Activated T-cell treated with anti-CD3 and anti-CD28 coated beads, Interleukin-2, amount 50 U/mL, for 24 hours (primary cell): ENCODE measurements around the gene ST6GALNAC4.

Experiments
- DNase-seq: peaks from one replicate; pipeline ENCODE4 v3.0.0-alpha.2; 2020
- H3K27ac Mint-ChIP-seq: 2 replicates; pipeline ENCODE4 v1.8.0; 2020; ENCODE audit warnings: mild to moderate bottlenecking, mixed read lengths
- H3K27me3 Mint-ChIP-seq: 2 replicates; pipeline ENCODE4 v1.8.0; 2020; ENCODE audit warnings: mixed read lengths
- H3K36me3 Mint-ChIP-seq: 2 replicates; pipeline ENCODE4 v1.8.0; 2020; ENCODE audit warnings: low read depth, mixed read lengths
- H3K4me1 Mint-ChIP-seq: 2 replicates; pipeline ENCODE4 v1.8.0; 2020; ENCODE audit warnings: low read depth, mixed read lengths
- H3K4me3 Mint-ChIP-seq: 2 replicates; pipeline ENCODE4 v1.8.0; 2020; ENCODE audit warnings: mild to moderate bottlenecking, moderate library complexity, mixed read lengths
- H3K9me3 Mint-ChIP-seq: 2 replicates; pipeline ENCODE4 v1.8.0; 2020; ENCODE audit warnings: mixed read lengths

ST6GALNAC4 gene

GRCh38 chr9:127917603-127918002 lies 762 bp upstream of the ST6GALNAC4 start:
- no peak for DNase-seq
- H3K27me3 Mint-ChIP-seq = peaks cover 4% of the 10 kb centered on the region
- peaks cover 64% of the 10 kb centered on the region for H3K4me1 Mint-ChIP-seq
- no peaks in the 10 kb centered on the region for H3K9me3 Mint-ChIP-seq
- peak overlapping the region; percentile 79 for H3K4me3 Mint-ChIP-seq
- peaks cover 26% of the 10 kb centered on the region for H3K36me3 Mint-ChIP-seq
- H3K27ac Mint-ChIP-seq = no peak overlapping the region

DNA sequence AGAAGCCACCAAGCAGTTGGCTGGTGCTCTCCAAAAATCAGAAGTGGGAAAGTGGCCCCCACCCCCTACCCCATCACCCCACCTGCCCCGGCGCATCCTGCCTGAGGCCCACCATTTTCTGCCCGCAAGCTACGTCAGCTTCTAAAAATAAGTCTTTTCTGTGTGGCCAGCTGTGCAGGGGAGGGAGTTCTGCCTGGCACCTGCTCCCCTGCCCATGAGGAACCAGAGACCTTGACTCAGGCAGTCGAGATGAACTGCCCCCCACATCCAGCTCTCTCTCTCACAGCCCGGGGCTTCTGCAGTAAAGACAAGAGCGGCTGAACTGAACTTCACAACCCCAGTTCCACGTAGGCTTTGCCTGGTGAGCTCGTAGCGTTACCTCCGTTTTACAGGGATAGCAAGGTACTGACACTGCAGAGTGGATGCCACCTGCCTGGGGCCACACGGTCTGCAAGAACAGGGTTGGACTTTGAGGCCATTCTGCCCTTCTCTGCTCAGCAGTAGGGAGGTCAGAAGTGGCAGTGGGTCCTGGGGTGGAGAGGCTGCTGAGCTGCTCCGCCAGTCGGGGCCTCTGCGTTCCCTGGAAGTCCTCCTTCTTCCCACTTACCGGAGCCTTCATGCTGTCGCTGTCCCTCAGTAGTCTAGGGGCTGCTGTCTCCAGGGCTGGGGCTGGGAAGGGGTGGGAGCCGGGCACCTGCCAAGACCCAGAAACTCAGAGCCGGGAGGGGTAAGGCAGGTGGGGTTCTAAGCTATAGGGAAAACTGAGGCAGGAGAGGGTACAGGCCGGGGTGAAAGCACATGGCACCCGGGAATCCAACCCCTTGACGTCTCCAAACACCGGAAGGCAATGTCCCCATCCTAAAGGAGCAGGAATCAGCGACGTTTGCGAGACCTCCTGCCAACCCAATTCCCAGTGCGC lies 781 bp downstream of the ST6GALNAC4 start:
- Mint-ChIP-seq H3K4me3 (peak overlapping the region; percentile 85), H3K27me3 (no peaks in the 10 kb centered on the region), H3K27ac (peak overlapping the region; percentile 91), H3K4me1 (peaks cover 69% of the 10 kb centered on the region), H3K9me3 (no peaks in the 10 kb centered on the region), H3K36me3 (peaks cover 41% of the 10 kb centered on the region)
- DNase-seq = peak; percentile 57

GRCh38 chr9:127915325-127915752 lies 1.5 kb downstream of the ST6GALNAC4 start:
- Mint-ChIP-seq H3K4me1 (peaks cover 71% of the 10 kb centered on the region), H3K36me3 (peaks cover 48% of the 10 kb centered on the region), H3K27ac (peak overlapping the region; percentile 91), H3K9me3 (no peaks in the 10 kb centered on the region), H3K27me3 (no peaks in the 10 kb centered on the region), H3K4me3 (peak overlapping the region; percentile 85)
- DNase-seq = no peak

DNA sequence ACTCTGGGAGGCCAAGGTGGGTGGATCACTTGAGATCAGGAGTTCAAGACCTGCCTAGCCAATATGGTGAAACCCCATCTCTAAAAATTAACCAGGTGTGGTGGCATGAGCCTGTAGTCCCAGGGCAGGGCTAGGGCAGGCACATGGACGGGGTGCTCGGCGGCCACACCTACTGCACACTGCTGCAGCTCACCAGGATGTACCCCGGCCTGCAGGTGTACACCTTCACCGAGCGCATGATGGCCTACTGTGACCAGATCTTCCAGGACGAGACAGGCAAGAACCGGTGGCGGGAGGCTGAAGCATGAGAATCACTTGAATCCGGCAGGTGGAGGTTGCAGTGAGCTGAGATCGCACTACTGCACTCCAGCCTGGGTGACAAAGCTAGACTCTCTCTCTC lies 3.2 kb downstream of the ST6GALNAC4 start:
- no peak for DNase-seq
- H3K27me3 Mint-ChIP-seq = no peaks in the 10 kb centered on the region
- peak overlapping the region; percentile 50 for H3K27ac Mint-ChIP-seq
- peaks cover 61% of the 10 kb centered on the region for H3K4me1 Mint-ChIP-seq
- peaks cover 60% of the 10 kb centered on the region for H3K36me3 Mint-ChIP-seq
- no peaks in the 10 kb centered on the region for H3K9me3 Mint-ChIP-seq
- H3K4me3 Mint-ChIP-seq = no peak overlapping the region

DNA sequence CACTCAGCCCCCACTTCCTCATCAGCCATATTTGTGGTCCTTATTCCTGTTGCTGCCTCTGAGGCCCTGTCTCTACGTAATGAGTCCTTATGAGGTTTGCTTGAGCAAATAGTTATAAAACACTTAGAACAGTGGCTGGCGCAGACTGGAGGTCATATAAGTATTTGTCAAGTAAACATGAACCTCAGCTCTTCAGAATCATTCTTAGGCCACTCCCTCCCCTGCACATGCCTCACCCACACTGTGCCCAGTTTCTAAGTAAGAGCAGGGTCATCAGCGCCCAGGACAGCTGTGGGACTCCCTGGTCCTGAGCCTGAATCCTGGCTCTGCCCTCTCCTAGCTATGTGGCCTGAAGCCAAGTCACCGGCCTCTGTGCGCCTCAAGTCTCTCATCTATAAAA lies 4.0 kb downstream of the ST6GALNAC4 start:
- H3K4me3 Mint-ChIP-seq = no peak overlapping the region
- no peaks in the 10 kb centered on the region for H3K9me3 Mint-ChIP-seq

GRCh38 chr9:127912296-127912695 lies 4.5 kb downstream of the ST6GALNAC4 start:
- DNase-seq = no peak
- Mint-ChIP-seq H3K9me3 (no peaks in the 10 kb centered on the region), H3K27me3 (no peaks in the 10 kb centered on the region), H3K27ac (peak overlapping the region; percentile 89), H3K4me3 (no peak overlapping the region), H3K36me3 (peaks cover 70% of the 10 kb centered on the region), H3K4me1 (peaks cover 49% of the 10 kb centered on the region)

More for the DNA sequence above, 4.0 kb downstream of the ST6GALNAC4 start:
- Mint-ChIP-seq H3K4me1 (peaks cover 53% of the 10 kb centered on the region), H3K27me3 (no peaks in the 10 kb centered on the region), H3K27ac (peak overlapping the region; percentile 89), H3K36me3 (peaks cover 66% of the 10 kb centered on the region)
- no peak for DNase-seq

GRCh38 chr9:127910613-127911205 lies 6.1 kb downstream of the ST6GALNAC4 start:
- Mint-ChIP-seq H3K4me3 (no peak overlapping the region), H3K27me3 (no peaks in the 10 kb centered on the region), H3K4me1 (peaks cover 59% of the 10 kb centered on the region), H3K9me3 (no peaks in the 10 kb centered on the region), H3K36me3 (peaks cover 66% of the 10 kb centered on the region), H3K27ac (peak overlapping the region; percentile 89)
- DNase-seq = no peak

DNA sequence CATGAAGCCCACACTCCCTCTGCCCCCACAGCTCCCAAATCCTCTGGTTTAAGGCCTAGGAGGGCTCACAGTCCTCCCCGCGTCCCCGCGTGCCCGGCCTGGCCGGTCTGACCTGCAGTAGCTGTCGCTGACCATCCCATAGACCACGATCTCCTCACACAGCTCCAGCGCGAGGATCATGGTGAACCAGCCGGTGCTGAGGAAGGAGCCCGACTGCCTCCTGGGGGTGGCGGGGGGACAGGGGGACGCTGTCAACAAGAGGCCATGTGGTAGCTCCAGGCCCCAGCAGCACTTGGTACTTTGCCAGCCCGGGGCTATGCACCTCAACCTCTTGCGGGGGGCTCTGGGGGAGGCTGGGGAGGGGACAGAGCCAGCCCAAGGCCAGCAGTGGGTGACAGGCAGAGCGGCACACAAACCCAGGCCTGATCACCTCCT lies 7.0 kb downstream of the ST6GALNAC4 start:
- Mint-ChIP-seq H3K4me1 (peaks cover 59% of the 10 kb centered on the region), H3K27me3 (no peaks in the 10 kb centered on the region), H3K9me3 (no peaks in the 10 kb centered on the region), H3K4me3 (no peak overlapping the region), H3K36me3 (peaks cover 67% of the 10 kb centered on the region), H3K27ac (peak overlapping the region; percentile 59)
- DNase-seq = no peak

- Mint-ChIP-seq H3K36me3 (peaks cover 65% of the 10 kb centered on the region), H3K27ac (peak overlapping the region; percentile 55), H3K27me3 (no peaks in the 10 kb centered on the region), H3K9me3 (no peaks in the 10 kb centered on the region), H3K4me1 (peaks cover 66% of the 10 kb centered on the region), H3K4me3 (no peak overlapping the region)
- no peak for DNase-seq
Observed at GRCh38 chr9:127908660-127908926, 8.2 kb downstream of the ST6GALNAC4 start.

DNA sequence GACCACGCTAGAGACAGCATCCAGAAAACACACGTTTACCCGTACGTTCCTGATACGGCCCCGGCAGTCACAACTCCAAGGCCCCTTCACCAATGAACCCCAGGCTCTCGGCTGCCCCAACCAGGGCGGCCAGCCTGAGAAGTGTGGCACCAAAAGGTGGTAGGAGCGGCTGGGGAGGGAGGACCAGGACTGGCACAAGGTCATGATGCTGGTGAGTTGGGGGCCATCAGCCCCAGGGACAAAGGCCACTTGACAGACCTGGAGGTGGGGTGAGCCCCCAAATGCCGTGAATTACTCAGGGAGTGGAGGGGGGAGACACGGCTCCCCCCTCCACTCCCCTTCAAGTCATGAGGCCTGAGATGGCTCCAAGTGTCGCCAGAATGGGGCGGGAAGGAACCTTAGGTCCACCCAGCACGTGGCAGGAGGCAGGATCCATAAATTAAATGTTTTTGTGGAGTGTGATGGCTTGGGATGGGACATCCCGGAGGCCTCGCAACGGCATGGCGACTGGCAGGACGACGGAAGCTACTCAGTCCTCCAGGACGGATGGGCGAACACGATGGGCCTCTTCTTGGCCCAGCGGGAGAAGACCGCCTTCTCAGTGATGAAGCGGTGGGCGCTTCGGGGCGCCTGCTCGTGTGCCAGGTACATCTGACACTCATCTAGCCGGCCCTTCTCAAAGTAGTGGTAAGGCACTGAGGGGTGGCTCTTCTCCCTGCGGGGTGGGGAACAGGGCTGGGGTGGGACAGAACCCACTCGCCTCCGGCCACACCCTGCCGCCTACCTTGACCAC lies 8.8 kb downstream of the ST6GALNAC4 start:
- Mint-ChIP-seq H3K27ac (peak overlapping the region; percentile 99), H3K9me3 (no peaks in the 10 kb centered on the region), H3K36me3 (peaks cover 63% of the 10 kb centered on the region), H3K27me3 (no peaks in the 10 kb centered on the region), H3K4me1 (peaks cover 71% of the 10 kb centered on the region), H3K4me3 (no peak overlapping the region)
- DNase-seq = no peak

- Mint-ChIP-seq H3K4me3 (peak overlapping the region; percentile 85), H3K36me3 (peaks cover 40% of the 10 kb centered on the region), H3K4me1 (peaks cover 56% of the 10 kb centered on the region), H3K27ac (peak overlapping the region; percentile 99), H3K9me3 (no peaks in the 10 kb centered on the region), H3K27me3 (no peaks in the 10 kb centered on the region)
- peak; percentile 76 for DNase-seq
Observed at GRCh38 chr9:127905788-127906191, 11.1 kb downstream of the ST6GALNAC4 start.

- Mint-ChIP-seq H3K27ac (peak overlapping the region; percentile 99), H3K27me3 (no peaks in the 10 kb centered on the region), H3K4me1 (peaks cover 52% of the 10 kb centered on the region), H3K4me3 (peak overlapping the region; percentile 85), H3K9me3 (no peaks in the 10 kb centered on the region), H3K36me3 (peaks cover 34% of the 10 kb centered on the region)
- peak; percentile 71 for DNase-seq
Observed at GRCh38 chr9:127905004-127905728, 11.7 kb downstream of the ST6GALNAC4 start.

DNA sequence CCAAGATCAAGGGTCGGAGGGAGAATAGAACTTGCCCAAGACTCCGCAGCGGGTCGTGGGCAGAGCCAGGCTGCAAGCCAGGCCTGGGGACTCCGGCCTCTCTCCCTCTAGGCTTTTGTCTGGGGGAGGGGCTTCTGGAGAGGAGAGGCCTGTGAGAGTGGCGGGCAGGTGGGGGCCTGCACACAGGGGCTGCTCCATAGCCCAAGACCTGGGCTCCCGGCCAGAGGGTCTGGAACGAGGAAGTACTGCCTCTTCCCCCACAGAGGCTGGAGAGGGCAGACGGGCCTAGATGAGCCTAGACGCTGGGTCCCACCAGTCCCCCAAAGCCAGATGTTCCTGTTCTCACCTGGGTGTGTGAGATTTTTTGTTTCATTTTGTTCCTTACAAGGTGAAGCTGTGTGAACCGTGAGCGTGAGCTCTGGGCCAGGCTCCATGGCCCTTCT lies 12.3 kb downstream of the ST6GALNAC4 start:
- DNase-seq = no peak
- H3K9me3 Mint-ChIP-seq = no peaks in the 10 kb centered on the region
- peak overlapping the region; percentile 85 for H3K4me3 Mint-ChIP-seq
- H3K27me3 Mint-ChIP-seq = no peaks in the 10 kb centered on the region
- peaks cover 56% of the 10 kb centered on the region for H3K4me1 Mint-ChIP-seq
- peak overlapping the region; percentile 99 for H3K27ac Mint-ChIP-seq
- peaks cover 33% of the 10 kb centered on the region for H3K36me3 Mint-ChIP-seq
